VCaP (cell line): ENCODE results near the gene ANGEL1.

Experiments used
- H3K27ac ChIP-seq: fragments of 450-650 bp; 2 replicates; pipeline ENCODE4 v1.5.1; 2017
- CTCF ChIP-seq: fragments of 450-650 bp; conservative IDR thresholded peaks from 2 replicates; pipeline ENCODE4 v1.5.1; 2017; ENCODE audit warnings: mild to moderate bottlenecking, moderate library complexity

The ANGEL1 gene

GRCh38 chr14:76814726-76815645, 2.3 kb upstream of the ANGEL1 start:
- H3K27ac ChIP-seq, result no peak overlapping the region
- no peak for TF ChIP-seq CTCF

DNA sequence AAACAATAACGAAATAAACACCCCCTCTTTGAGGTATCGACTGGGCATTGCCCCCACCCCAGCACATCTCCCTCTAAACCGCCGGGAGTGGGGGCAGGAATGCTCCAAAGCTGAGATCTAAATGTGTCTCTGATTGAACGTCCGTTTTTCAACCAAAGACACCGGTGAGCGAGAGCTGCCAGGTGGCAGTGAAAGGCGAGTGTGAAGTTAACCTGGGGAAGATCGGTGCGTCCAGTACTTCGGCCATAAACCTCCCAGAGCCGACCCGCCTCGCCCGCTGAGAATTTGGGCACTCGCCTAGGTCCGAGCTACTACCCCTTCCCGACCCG, 625 bp downstream of the ANGEL1 start:
- peak overlapping the region; percentile 94 for H3K27ac ChIP-seq
- TF ChIP-seq CTCF, result no peak

- H3K27ac ChIP-seq, result peak overlapping the region; percentile 94
- no peak for TF ChIP-seq CTCF
These were observed 1.1 kb downstream of the ANGEL1 start for GRCh38 chr14:76811561-76811960.

DNA sequence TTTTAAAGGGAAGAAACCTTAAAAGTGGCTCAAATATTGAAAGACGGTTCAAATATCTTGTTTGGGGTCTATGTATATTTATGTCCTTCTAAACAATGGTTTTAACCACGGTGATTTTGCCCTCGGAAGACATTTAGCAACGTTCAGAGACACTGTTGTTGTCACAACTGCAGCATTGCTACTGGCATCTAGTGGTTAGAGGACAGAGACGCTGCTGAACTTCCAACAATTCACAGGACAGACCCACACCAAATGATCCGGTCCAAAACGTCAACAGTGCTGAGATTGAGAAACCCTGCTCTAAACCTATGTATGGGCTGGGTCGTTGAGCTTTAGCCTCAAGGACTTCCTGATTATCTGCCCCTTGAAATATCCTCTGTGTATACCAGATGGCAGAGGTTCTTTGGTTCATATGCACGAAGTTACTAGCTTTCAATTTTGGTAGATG, 1.7 kb downstream of the ANGEL1 start:
- peak; percentile 76 for TF ChIP-seq CTCF
- H3K27ac ChIP-seq, result peak overlapping the region; percentile 94

DNA sequence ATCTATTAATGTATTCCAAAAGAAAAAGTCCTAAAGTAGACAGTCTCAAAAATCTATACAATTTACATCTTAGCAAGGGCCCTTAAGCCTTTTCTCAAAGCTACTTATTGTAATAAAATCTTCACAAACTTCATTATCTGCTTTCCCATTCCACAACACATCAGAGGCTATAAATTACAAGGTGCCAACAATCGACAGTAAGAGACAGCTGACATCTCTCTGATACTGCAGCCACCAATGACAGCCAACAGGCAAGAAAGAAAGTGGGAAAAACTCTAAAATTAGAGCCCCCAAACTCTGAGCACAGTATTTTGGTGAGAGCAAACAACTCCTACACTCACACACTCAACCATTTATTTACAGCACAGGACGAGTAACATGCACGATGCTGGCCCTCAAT, 2.2 kb downstream of the ANGEL1 start:
- H3K27ac ChIP-seq, result peak overlapping the region; percentile 94; the same call in 1 of the 2 replicates
- no peak for TF ChIP-seq CTCF

DNA sequence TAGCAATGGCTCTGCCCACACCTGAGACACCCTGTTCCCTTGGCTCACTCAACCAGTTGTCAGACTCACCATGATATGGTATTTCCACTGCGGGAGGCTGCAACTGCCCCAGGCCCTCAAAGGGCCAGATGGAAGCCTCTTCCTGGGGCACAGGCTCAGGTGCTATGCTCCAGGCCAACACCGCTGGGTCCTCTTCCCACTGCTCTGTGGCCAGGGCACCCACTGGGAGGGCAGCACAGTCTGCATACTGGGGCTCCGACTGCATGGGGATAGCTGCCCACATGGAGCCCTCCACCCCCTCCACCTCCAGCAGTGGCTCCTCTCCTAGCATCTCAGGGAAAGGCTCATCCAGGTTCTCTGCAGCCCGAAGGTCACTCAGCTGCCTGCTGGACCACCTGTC, 3.7 kb downstream of the ANGEL1 start:
- H3K27ac ChIP-seq, result no peak overlapping the region
- TF ChIP-seq CTCF, result no peak

DNA sequence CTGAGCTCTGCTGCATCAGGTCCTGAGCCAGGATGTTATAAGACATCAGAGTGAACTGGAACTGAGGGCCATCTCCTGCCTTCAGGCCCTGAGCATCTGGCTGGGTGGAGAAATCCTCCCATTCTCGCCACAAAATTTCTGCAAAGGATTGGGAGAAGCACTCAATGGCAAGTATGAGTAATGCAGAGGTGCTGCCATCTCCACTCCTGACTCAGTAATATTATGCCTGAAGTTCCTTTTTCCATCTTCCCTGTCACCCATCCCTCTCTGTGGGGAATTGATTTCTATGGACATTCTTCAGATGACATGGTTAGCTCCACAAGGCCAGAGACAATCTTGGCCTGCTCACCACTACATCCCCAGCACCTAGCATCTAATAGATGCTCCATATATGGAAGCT, 4.7 kb downstream of the ANGEL1 start:
- H3K27ac ChIP-seq, result no peak overlapping the region
- no peak for TF ChIP-seq CTCF
